Natural killer cell (primary cell): ENCODE data around the gene ALDH1A2. TPM values are rescaled to one million over a fixed set of nuclear protein-coding genes. Genes with fewer than 3 reads are reported as not detected.
"Not testable (repeated sequence)": the region's sequence is repeated elsewhere in the genome, so short reads cannot be mapped to it uniquely, and the experiment has no call there.

Experiments
- ATAC-seq, 3 donors: fragments of 150-1000 bp in 2 of 3; fragments of 200-7000 bp in 1 of 3; cut with Tn5 transposase; 1 replicate in 1 of 3; 2 replicates in 2 of 3; pipeline ENCODE4 v1.10.0; 2021; ENCODE audit warnings: mild to moderate bottlenecking in 2 of 3, moderate library complexity in 2 of 3
- DNase-seq, 2 donors: peaks; one replicate each; pipeline versions ENCODE4 v3.0.0 to v3.0.0-alpha.2; 2013 to 2021; ENCODE audit warnings: mixed read lengths in 1 of 2
- H3K27ac ChIP-seq: one replicate; pipeline ENCODE4 v1.5.1; 2013; ENCODE audit warnings: mild to moderate bottlenecking, low read length
- H3K27me3 ChIP-seq: one replicate; pipeline ENCODE4 v1.6.1; 2013; ENCODE audit warnings: low read length; ENCODE audit not compliant: control insufficient read depth, insufficient read depth
- H3K36me3 ChIP-seq: one replicate; pipeline ENCODE4 v1.6.1; 2013; ENCODE audit warnings: low read length; ENCODE audit not compliant: control insufficient read depth, insufficient read depth
- H3K4me1 ChIP-seq: one replicate; pipeline ENCODE4 v1.6.1; 2013; ENCODE audit warnings: low read length; ENCODE audit not compliant: control insufficient read depth, insufficient read depth
- H3K4me3 ChIP-seq: one replicate; pipeline ENCODE4 v1.5.1; 2013; ENCODE audit warnings: low read length
- H3K9me3 ChIP-seq: one replicate; pipeline ENCODE4 v1.6.1; 2013; ENCODE audit warnings: low read length; ENCODE audit not compliant: control insufficient read depth, insufficient read depth
- H3K27ac Mint-ChIP-seq, 2 donors: one replicate each; pipeline ENCODE4 v1.8.0; 2022; ENCODE audit warnings: mild to moderate bottlenecking in 2 of 2, mixed read lengths in 2 of 2, moderate library complexity in 1 of 2
- H3K27me3 Mint-ChIP-seq, 2 donors: one replicate each; pipeline ENCODE4 v1.8.0; 2022; ENCODE audit warnings: low read depth in 2 of 2, mixed read lengths in 2 of 2
- H3K36me3 Mint-ChIP-seq: one replicate; pipeline ENCODE4 v1.8.0; 2022; ENCODE audit warnings: mixed read lengths
- H3K4me1 Mint-ChIP-seq, 2 donors: one replicate each; pipeline ENCODE4 v1.8.0; 2022; ENCODE audit warnings: mixed read lengths in 2 of 2
- H3K4me3 Mint-ChIP-seq: one replicate; pipeline ENCODE4 v1.8.0; 2022; ENCODE audit warnings: mild to moderate bottlenecking, moderate library complexity, mixed read lengths
- H3K9me3 Mint-ChIP-seq, 2 donors: one replicate each; pipeline ENCODE4 v1.8.0; 2022; ENCODE audit warnings: mixed read lengths in 2 of 2
- CTCF ChIP-seq: fragments of 200-600 bp; IDR thresholded peaks from one replicate; pipeline ENCODE4 v1.8.0; 2022; ENCODE audit warnings: antibody characterized with exemption
- WGBS: methylation state at CpG from one replicate; pipeline ENCODE4 v1.1.7; 2013; ENCODE audit warnings: missing lambda C conversion rate; ENCODE audit not compliant: insufficient coverage; 5-methylcytosine and 5-hydroxymethylcytosine counted together
- intact Hi-C: fragments of 100-400 bp; cut with micrococcal nuclease; formaldehyde crosslinking; loops from one replicate; pipeline ENCODE4 v1.14.2; 2022
- total RNA-seq, 4 donors: library from RNA; stranded (reverse); fragments of 120-200 nt in 1 of 4; gene quantifications; one replicate each; pipeline versions ENCODE4 v1.2.3 to v1.2.4, GENCODE V29; 2013 to 2022

The ALDH1A2 gene
- total RNA-seq, 3 donors from 2014 or later (not counting 1 experiment from before 2014, with no cell fraction given) = 0.73 to 3.6 (median 2.8) TPM

DNA sequence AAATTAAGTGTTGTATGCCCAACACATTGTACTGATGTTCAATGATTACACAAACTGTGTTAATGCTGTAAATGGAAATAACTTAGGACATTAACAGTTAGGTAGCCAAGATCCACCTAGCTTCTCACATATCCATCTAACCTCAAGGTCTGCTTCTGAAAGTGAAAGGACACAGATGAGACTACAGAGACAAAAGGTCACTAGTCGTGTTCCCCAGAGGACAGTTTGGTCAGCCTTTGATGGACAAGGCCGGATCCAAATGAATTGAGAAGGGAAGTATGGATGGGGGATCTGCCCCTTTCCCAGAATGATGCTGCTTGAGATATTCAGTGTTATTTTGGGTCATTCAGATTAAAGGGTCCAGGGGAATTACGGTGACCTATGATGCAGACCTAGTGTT, 17.2 kb downstream of the ALDH1A2 start:
- peaks cover 7% of the 10 kb centered on the region for H3K27me3 ChIP-seq
- no peaks in the 10 kb centered on the region for H3K4me1 ChIP-seq
- H3K9me3 ChIP-seq = no peaks in the 10 kb centered on the region
- no peaks in the 10 kb centered on the region for H3K36me3 Mint-ChIP-seq
- 80% methylated on average over 3 of the region's 3 CpGs for WGBS
- intact Hi-C loops = no loop called here
- no peak overlapping the region for H3K27ac ChIP-seq
- H3K36me3 ChIP-seq = no peaks in the 10 kb centered on the region
- DNase-seq (no peak), ATAC-seq (no peak)
- H3K27ac Mint-ChIP-seq = no peak overlapping the region
- no peaks in the 10 kb centered on the region for H3K4me1 Mint-ChIP-seq
- no peaks in the 10 kb centered on the region for H3K9me3 Mint-ChIP-seq
- H3K27me3 Mint-ChIP-seq = peaks cover 29 to 68% of the 10 kb centered on the region in 2 donors
- H3K4me3 Mint-ChIP-seq = no peak overlapping the region
- TF ChIP-seq CTCF = no peak
- no peak overlapping the region for H3K4me3 ChIP-seq

DNA sequence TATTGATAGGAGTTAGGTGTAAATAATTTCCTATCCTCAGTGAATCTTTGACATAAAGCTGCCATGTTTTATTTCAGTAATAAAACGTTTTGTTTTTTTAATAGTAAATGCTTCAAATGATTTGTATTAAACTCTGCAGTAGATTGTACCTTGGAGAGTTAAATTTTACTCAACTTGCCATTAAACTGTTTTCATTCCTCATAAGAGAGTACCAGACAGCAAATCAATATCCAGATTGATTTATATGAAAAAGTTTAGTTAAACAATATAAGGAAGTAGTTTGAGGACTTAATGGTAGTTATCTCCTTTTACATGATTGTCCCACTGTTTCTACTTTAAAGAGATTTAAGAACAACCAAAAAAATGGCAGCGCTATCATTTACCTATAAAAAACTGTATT, 18.4 kb downstream of the ALDH1A2 start:
- Mint-ChIP-seq H3K27me3 (peaks cover 29 to 76% of the 10 kb centered on the region in 2 donors), H3K9me3 (no peaks in the 10 kb centered on the region), H3K27ac (no peak overlapping the region), H3K36me3 (no peaks in the 10 kb centered on the region), H3K4me1 (no peaks in the 10 kb centered on the region), H3K4me3 (no peak overlapping the region)
- no peaks in the 10 kb centered on the region for H3K9me3 ChIP-seq
- no CpG with 5 or more reads among the region's 2 CpGs for WGBS
- H3K4me3 ChIP-seq = no peak overlapping the region
- no peaks in the 10 kb centered on the region for H3K4me1 ChIP-seq
- no peaks in the 10 kb centered on the region for H3K36me3 ChIP-seq
- DNase-seq = no peak
- peaks cover 12% of the 10 kb centered on the region for H3K27me3 ChIP-seq
- H3K27ac ChIP-seq = no peak overlapping the region
- intact Hi-C loops = no loop called here
- no peak for TF ChIP-seq CTCF
- no peak for ATAC-seq

- no peak for DNase-seq
- no peak for TF ChIP-seq CTCF
- Histone ChIP-seq H3K9me3 (no peaks in the 10 kb centered on the region), H3K27ac (no peak overlapping the region), H3K4me1 (no peaks in the 10 kb centered on the region), H3K4me3 (no peak overlapping the region), H3K27me3 (peaks cover 11% of the 10 kb centered on the region), H3K36me3 (no peaks in the 10 kb centered on the region)
- no peak overlapping the region for H3K27ac Mint-ChIP-seq
- H3K4me1 Mint-ChIP-seq = no peaks in the 10 kb centered on the region
- H3K27me3 Mint-ChIP-seq = peaks cover 30 to 74% of the 10 kb centered on the region in 2 donors
- H3K4me3 Mint-ChIP-seq = no peak overlapping the region
- H3K9me3 Mint-ChIP-seq = no peaks in the 10 kb centered on the region
- ATAC-seq = no peak
- no peaks in the 10 kb centered on the region for H3K36me3 Mint-ChIP-seq
- 100% methylated on average over 1 of the region's 1 CpG for WGBS
- intact Hi-C loops = no loop called here
These were observed 19.0 kb downstream of the ALDH1A2 start for GRCh38 chr15:58046467-58046866.

DNA sequence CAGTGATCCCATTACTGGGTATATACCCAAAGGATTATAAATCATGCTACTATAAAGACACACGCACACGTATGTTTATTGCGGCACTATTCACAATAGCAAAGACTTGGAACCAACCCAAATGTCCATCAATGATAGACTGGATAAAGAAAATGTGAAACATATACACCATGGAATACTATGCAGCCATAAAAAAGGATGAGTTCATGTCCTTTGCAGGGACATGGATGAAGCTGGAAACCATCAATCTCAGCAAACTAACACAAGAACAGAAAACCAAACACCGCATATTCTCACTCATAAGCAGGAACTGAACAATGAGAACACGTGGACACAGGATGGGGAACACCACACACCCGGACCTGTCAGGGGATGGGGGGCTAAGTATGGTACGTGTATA, 20.1 kb downstream of the ALDH1A2 start:
- H3K9me3 ChIP-seq, H3K36me3 ChIP-seq, H3K36me3 Mint-ChIP-seq, H3K4me1 Mint-ChIP-seq, H3K27ac ChIP-seq, intact Hi-C loops, H3K9me3 Mint-ChIP-seq, ATAC-seq, H3K27me3 ChIP-seq, H3K4me3 Mint-ChIP-seq, H3K4me1 ChIP-seq, H3K4me3 ChIP-seq, DNase-seq, H3K27ac Mint-ChIP-seq: not testable (repeated sequence)
- H3K27me3 Mint-ChIP-seq = peaks cover 34 to 72% of the 10 kb centered on the region in 2 donors
- 96% methylated on average over 4 of the region's 7 CpGs for WGBS
